ENCODE results near the gene CACNA1B. TPM values are rescaled to one million over a fixed set of nuclear protein-coding genes. Genes with fewer than 3 reads are reported as not detected.

Gene CACNA1B
- total and polyA plus RNA-seq, 2 of the 4 experiments (the other 2 are of a cell fraction), result 0.02 TPM; not detected in 1

- no peak overlapping the region for H2BK20ac ChIP-seq (ENCODE audit: low read depth, low read length)
- H2BK15ac ChIP-seq (ENCODE audit: low read depth, low read length), result no peak overlapping the region
- no peak overlapping the region for H2AFZ ChIP-seq (replicated peaks; ENCODE audit: low read length, poor library complexity)
- H3K23ac ChIP-seq (ENCODE audit: low read depth, low read length), result no peak overlapping the region
- WGBS, 2 experiments (ENCODE audit: extremely low coverage in 2 of 2, insufficient read length in 1 of 2), result 100% methylated on average over 4 of the region's 18 CpGs; no CpG with 5 or more reads in 1 of the 2 experiments
- H2AK9ac ChIP-seq (replicated peaks; ENCODE audit: low read depth, low read length, poor library complexity), result no peak overlapping the region
- no TSS peak for BruUV-seq (replicated peaks)
- no peak overlapping the region for H3K27ac ChIP-seq (ENCODE audit: insufficient read depth, low read length)
- H4K91ac ChIP-seq (ENCODE audit: insufficient read depth, low read depth, low read length), result no peak overlapping the region
- dilution Hi-C loops (cut with HindIII; ENCODE audit: low sequenced_read_pairs, unreplicated experiment), result no loop called here
- ATAC-seq (ENCODE audit: low read depth) (no peak), DNase-seq (no peak)
- no peaks in the 10 kb centered on the region for H3K9me1 ChIP-seq (ENCODE audit: insufficient read depth, low read length)
- H3K9me3 ChIP-seq (ENCODE audit: control insufficient read depth, insufficient read depth, low read length), result peaks cover 75% of the 10 kb centered on the region
- H2BK5ac ChIP-seq (ENCODE audit: low read depth, low read length, poor library complexity, severe bottlenecking), result no peak overlapping the region
- H3K4ac ChIP-seq (ENCODE audit: low read depth, low read length), result no peak overlapping the region
- no peak overlapping the region for H3K9ac ChIP-seq (ENCODE audit: low read depth, low read length)
- no peak overlapping the region for H4K5ac ChIP-seq (ENCODE audit: low read depth, low read length)
- no peaks in the 10 kb centered on the region for H3K4me1 ChIP-seq (ENCODE audit: control insufficient read depth, insufficient read depth, low read length)
- H3K4me2 ChIP-seq (ENCODE audit: low read depth, low read length), result no peak overlapping the region
- H4K20me1 ChIP-seq (ENCODE audit: insufficient read depth, low read length), result no peaks in the 10 kb centered on the region
- no peak overlapping the region for H3K18ac ChIP-seq (ENCODE audit: low read depth, low read length)
- no peak overlapping the region for H2AK5ac ChIP-seq (ENCODE audit: low read depth, low read length)
- H3K36me3 ChIP-seq (ENCODE audit: control insufficient read depth, insufficient read depth, low read length), result no peaks in the 10 kb centered on the region
- H3K14ac ChIP-seq (replicated peaks; ENCODE audit: low read depth, low read length), result no peak overlapping the region
- ChIA-PET POLR2A (ENCODE audit: unreplicated experiment) (no interaction called here), CTCF (no interaction called here)
- H3K4me3 ChIP-seq (ENCODE audit: insufficient read depth, low read depth, low read length), result no peak overlapping the region
- no peaks in the 10 kb centered on the region for H3K27me3 ChIP-seq (ENCODE audit: control insufficient read depth, insufficient read depth, low read length)
- H2BK120ac ChIP-seq (ENCODE audit: low read depth, low read length), result no peak overlapping the region
- no peak overlapping the region for H3K56ac ChIP-seq (ENCODE audit: extremely low read depth, insufficient read depth, low read length)
- H4K8ac ChIP-seq (ENCODE audit: low read depth in 2 of 2, low read length in 2 of 2), result no peak overlapping the region
- intact Hi-C loops (cut with micrococcal nuclease), result no loop called here
- no peak for TF ChIP-seq MXI1 (IDR thresholded peaks at IDR 0.05; ENCODE audit: borderline replicate concordance, low read depth, low read length)
- no peak for TF ChIP-seq USF2 (IDR thresholded peaks at IDR 0.05; ENCODE audit: low read depth, low read length)
- TF ChIP-seq POLR2A (IDR thresholded peaks at IDR 0.05; ENCODE audit: low read depth, low read length), result no peak
- TF ChIP-seq FOS (IDR thresholded peaks at IDR 0.05; ENCODE audit: low read depth, low read length), result no peak
- TF ChIP-seq, protein P1, sequence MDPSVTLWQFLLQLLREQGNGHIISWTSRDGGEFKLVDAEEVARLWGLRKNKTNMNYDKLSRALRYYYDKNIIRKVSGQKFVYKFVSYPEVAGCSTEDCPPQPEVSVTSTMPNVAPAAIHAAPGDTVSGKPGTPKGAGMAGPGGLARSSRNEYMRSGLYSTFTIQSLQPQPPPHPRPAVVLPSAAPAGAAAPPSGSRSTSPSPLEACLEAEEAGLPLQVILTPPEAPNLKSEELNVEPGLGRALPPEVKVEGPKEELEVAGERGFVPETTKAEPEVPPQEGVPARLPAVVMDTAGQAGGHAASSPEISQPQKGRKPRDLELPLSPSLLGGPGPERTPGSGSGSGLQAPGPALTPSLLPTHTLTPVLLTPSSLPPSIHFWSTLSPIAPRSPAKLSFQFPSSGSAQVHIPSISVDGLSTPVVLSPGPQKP (IDR thresholded peaks at IDR 0.05; ENCODE audit: borderline replicate concordance, low read depth, low read length), result no peak
- TF ChIP-seq BHLHE40 (IDR thresholded peaks at IDR 0.05; ENCODE audit: low read depth, low read length), result no peak
- TF ChIP-seq RFX5 (IDR thresholded peaks at IDR 0.05; ENCODE audit: low read depth, low read length), result no peak
- no peak for TF ChIP-seq MAFK (IDR thresholded peaks at IDR 0.05; ENCODE audit: low read depth, low read length)
- no peak for TF ChIP-seq NFE2L2 (IDR thresholded peaks at IDR 0.05; ENCODE audit: low read depth, low read length)
- no peak for TF ChIP-seq RAD21 (IDR thresholded peaks at IDR 0.05; ENCODE audit: low read length)
- no peak for TF ChIP-seq CTCF (conservative IDR thresholded peaks at IDR 0.05; ENCODE audit: low read depth, low read length)
- TF ChIP-seq SMC3 (IDR thresholded peaks at IDR 0.05; ENCODE audit: low read depth, low read length), result no peak
- no peak for TF ChIP-seq RCOR1 (IDR thresholded peaks at IDR 0.05; ENCODE audit: insufficient replicate concordance, low read length)
- TF ChIP-seq MAZ (IDR thresholded peaks at IDR 0.05; ENCODE audit: borderline replicate concordance, low read depth, low read length), result no peak
- TF ChIP-seq CHD1 (IDR thresholded peaks at IDR 0.05; ENCODE audit: low read depth, low read length), result no peak
- in situ Hi-C loops (cut with MboI; ENCODE audit: low sequenced_read_pairs), result no loop called here
- no peaks in the 10 kb centered on the region for H3K79me1 ChIP-seq (ENCODE audit: low read depth in 1 of 2, low read length in 2 of 2)
Measured at GRCh38 chr9:138074516-138074915, 196.9 kb downstream of the CACNA1B start.

Data from IMR-90 (cell line).